Esophagus muscularis mucosa (tissue), 4 donors: ENCODE results near the gene ZBTB17. TPM values are rescaled to one million over a fixed set of nuclear protein-coding genes. Genes with fewer than 3 reads are reported as not detected.
A peak's percentile ranks its signal among the peaks of the same experiment; 100 is the strongest.

Source experiments
- DNase-seq: peaks from one replicate; pipeline ENCODE4 v3.0.0-alpha.2; 2017; ENCODE audit errors: extremely low spot score
- H3K27ac ChIP-seq, 4 donors: fragments of 200-600 bp; sonication (generic); replicated peaks in 1 of 4; 1 replicate in 3 of 4; 2 replicates in 1 of 4; pipeline ENCODE4 v1.5.1; 2016 to 2019; ENCODE audit warnings: mild to moderate bottlenecking in 1 of 4
- H3K27me3 ChIP-seq, 4 donors: fragments of 200-600 bp; sonication (generic); one replicate each; pipeline versions ENCODE4 v1.5.1 to v1.6.0; 2016 to 2019
- H3K36me3 ChIP-seq, 4 donors: fragments of 200-600 bp; sonication (generic); one replicate each; pipeline ENCODE4 v1.5.1; 2016 to 2019
- H3K4me1 ChIP-seq, 4 donors: fragments of 200-600 bp; sonication (generic); one replicate each; pipeline ENCODE4 v1.5.1; 2016 to 2019
- H3K4me3 ChIP-seq, 4 donors: fragments of 200-600 bp; sonication (generic); 1 replicate in 2 of 4; 2 replicates in 2 of 4; pipeline ENCODE4 v1.5.1; 2016 to 2019; ENCODE audit warnings: mild to moderate bottlenecking in 4 of 4, moderate library complexity in 1 of 4
- H3K9me3 ChIP-seq, 4 donors: fragments of 200-600 bp; sonication (generic); 1 replicate in 3 of 4; 2 replicates in 1 of 4; pipeline ENCODE4 v1.5.1; 2016 to 2019
- CTCF ChIP-seq, 3 experiments: fragments of 200-600 bp in 2 of 3; fragments of 450-650 bp in 1 of 3; sonication (generic) in 2 of 3; IDR thresholded peaks; one replicate each; pipeline ENCODE4 v1.5.1; 2017 to 2019; ENCODE audit warnings: antibody characterized with exemption in 3 of 3, mild to moderate bottlenecking in 2 of 3, moderate library complexity in 1 of 3
- EP300 ChIP-seq: sonication (generic); formaldehyde crosslinking; IDR thresholded peaks from one replicate; pipeline ENCODE4 v1.6.1; 2017; ENCODE audit warnings: antibody characterized with exemption
- POLR2A ChIP-seq: fragments of 450-650 bp; IDR thresholded peaks from one replicate; pipeline ENCODE4 v1.6.1; 2017; ENCODE audit warnings: antibody characterized with exemption, moderate library complexity, mild to moderate bottlenecking, low read depth
- POLR2AphosphoS5 ChIP-seq, 2 donors: sonication (generic); formaldehyde crosslinking; IDR thresholded peaks; one replicate each; pipeline ENCODE4 v1.6.1; 2017; ENCODE audit warnings: antibody characterized with exemption in 2 of 2
- WGBS: methylation state at CpG from one replicate; pipeline ENCODE4 v1.1.5; 2018; 5-methylcytosine and 5-hydroxymethylcytosine counted together
- intact Hi-C: fragments of 100-400 bp; cut with DNase I; formaldehyde crosslinking; loops from one replicate; pipeline ENCODE4 v1.15.1; 2023
- total RNA-seq, 4 donors: library from RNA; depleted of rRNA; stranded (reverse); fragments of >200 nt; gene quantifications; one replicate each; pipeline versions ENCODE4 v1.1.0 to v1.2.1, GENCODE V29; 2016

The ZBTB17 gene
- total RNA-seq, 4 donors from 2014 or later: 29.5 to 40.8 (median 34.6) TPM

- WGBS: 82% methylated on average over 15 of the region's 15 CpGs
- no peaks in the 10 kb centered on the region for H3K27me3 ChIP-seq
- intact Hi-C loops: no loop called here
- no peaks in the 10 kb centered on the region for H3K9me3 ChIP-seq
- peak in 1 of 3 experiments; percentile 33 for TF ChIP-seq CTCF (IDR thresholded peaks at IDR 0.05)
- no peak for TF ChIP-seq POLR2AphosphoS5 (IDR thresholded peaks at IDR 0.05)
- no peak overlapping the region for H3K27ac ChIP-seq
- H3K4me1 ChIP-seq: peaks cover 44 to 77% (median 69%) of the 10 kb centered on the region in 4 donors
- H3K4me3 ChIP-seq: no peak overlapping the region
- DNase-seq: no peak
- H3K36me3 ChIP-seq: peaks cover 0 to 5% (median 2%) of the 10 kb centered on the region in 4 donors
Observed at GRCh38 chr1:15957221-15958095, 18.4 kb downstream of the ZBTB17 start.

- H3K27ac ChIP-seq: peak overlapping the region; percentile 17 to 47 (median 31)
- H3K36me3 ChIP-seq: peaks cover 0 to 5% (median 2%) of the 10 kb centered on the region in 4 donors
- H3K9me3 ChIP-seq: no peaks in the 10 kb centered on the region
- no peak for TF ChIP-seq POLR2AphosphoS5 (IDR thresholded peaks at IDR 0.05)
- no peak for TF ChIP-seq POLR2A
- TF ChIP-seq EP300: no peak
- no peak for TF ChIP-seq CTCF (IDR thresholded peaks at IDR 0.05)
- no peak overlapping the region for H3K4me3 ChIP-seq
- peaks cover 53 to 83% (median 79%) of the 10 kb centered on the region in 4 donors for H3K4me1 ChIP-seq
- no peak for DNase-seq
- H3K27me3 ChIP-seq: no peaks in the 10 kb centered on the region
- intact Hi-C loops: no loop called here
Observed at GRCh38 chr1:15956150-15956549, 19.8 kb downstream of the ZBTB17 start.

- WGBS: 99% methylated on average over 2 of the region's 2 CpGs
- no peaks in the 10 kb centered on the region for H3K9me3 ChIP-seq
- H3K27me3 ChIP-seq: no peaks in the 10 kb centered on the region
- peaks cover 0 to 5% (median 2%) of the 10 kb centered on the region in 4 donors for H3K36me3 ChIP-seq
- DNase-seq: no peak
- peak overlapping the region; percentile 17 to 47 (median 31) for H3K27ac ChIP-seq
- TF ChIP-seq EP300 (no peak), POLR2AphosphoS5 (IDR thresholded peaks at IDR 0.05) (no peak), POLR2A (no peak), CTCF (IDR thresholded peaks at IDR 0.05) (no peak)
- H3K4me3 ChIP-seq: no peak overlapping the region
- intact Hi-C loops: no loop called here
- peaks cover 59 to 88% (median 83%) of the 10 kb centered on the region in 4 donors for H3K4me1 ChIP-seq
Observed at GRCh38 chr1:15955552-15955951, 20.3 kb downstream of the ZBTB17 start.

- Histone ChIP-seq H3K9me3 (no peaks in the 10 kb centered on the region), H3K4me3 (no peak overlapping the region), H3K27me3 (no peaks in the 10 kb centered on the region), H3K4me1 (peaks cover 72 to 88% (median 86%) of the 10 kb centered on the region in 4 donors), H3K27ac (peak overlapping the region; percentile 35 to 96 (median 72)), H3K36me3 (peaks cover 0 to 5% (median 2%) of the 10 kb centered on the region in 4 donors)
- DNase-seq: no peak
- TF ChIP-seq POLR2AphosphoS5 (IDR thresholded peaks at IDR 0.05) (no peak), CTCF (IDR thresholded peaks at IDR 0.05) (no peak), POLR2A (no peak), EP300 (no peak)
- 100% methylated on average over 2 of the region's 3 CpGs for WGBS
- intact Hi-C loops: loop anchor here (5.0 kb wide), 1 partner anchor 122 kb away; no protein-coding TSS in a partner anchor
Observed at GRCh38 chr1:15954316-15954715, 21.6 kb downstream of the ZBTB17 start.
